Esophagus muscularis mucosa (tissue), 4 donors: ENCODE data around the gene NFRKB. TPM values are rescaled to one million over a fixed set of nuclear protein-coding genes. Genes with fewer than 3 reads are reported as not detected.

Experiments used
- DNase-seq: peaks from one replicate; pipeline ENCODE4 v3.0.0-alpha.2; 2017; ENCODE audit errors: extremely low spot score
- H3K27ac ChIP-seq, 4 donors: fragments of 200-600 bp; sonication (generic); replicated peaks in 1 of 4; 1 replicate in 3 of 4; 2 replicates in 1 of 4; pipeline ENCODE4 v1.5.1; 2016 to 2019; ENCODE audit warnings: mild to moderate bottlenecking in 1 of 4
- H3K27me3 ChIP-seq, 4 donors: fragments of 200-600 bp; sonication (generic); one replicate each; pipeline versions ENCODE4 v1.5.1 to v1.6.0; 2016 to 2019
- H3K36me3 ChIP-seq, 4 donors: fragments of 200-600 bp; sonication (generic); one replicate each; pipeline ENCODE4 v1.5.1; 2016 to 2019
- H3K4me1 ChIP-seq, 4 donors: fragments of 200-600 bp; sonication (generic); one replicate each; pipeline ENCODE4 v1.5.1; 2016 to 2019
- H3K4me3 ChIP-seq, 4 donors: fragments of 200-600 bp; sonication (generic); 1 replicate in 2 of 4; 2 replicates in 2 of 4; pipeline ENCODE4 v1.5.1; 2016 to 2019; ENCODE audit warnings: mild to moderate bottlenecking in 4 of 4, moderate library complexity in 1 of 4
- H3K9me3 ChIP-seq, 4 donors: fragments of 200-600 bp; sonication (generic); 1 replicate in 3 of 4; 2 replicates in 1 of 4; pipeline ENCODE4 v1.5.1; 2016 to 2019
- EP300 ChIP-seq: sonication (generic); formaldehyde crosslinking; IDR thresholded peaks from one replicate; pipeline ENCODE4 v1.6.1; 2017; ENCODE audit warnings: antibody characterized with exemption
- POLR2A ChIP-seq: fragments of 450-650 bp; IDR thresholded peaks from one replicate; pipeline ENCODE4 v1.6.1; 2017; ENCODE audit warnings: antibody characterized with exemption, moderate library complexity, mild to moderate bottlenecking, low read depth
- POLR2AphosphoS5 ChIP-seq, 2 donors: sonication (generic); formaldehyde crosslinking; IDR thresholded peaks; one replicate each; pipeline ENCODE4 v1.6.1; 2017; ENCODE audit warnings: antibody characterized with exemption in 2 of 2
- WGBS: methylation state at CpG from one replicate; pipeline ENCODE4 v1.1.5; 2018; 5-methylcytosine and 5-hydroxymethylcytosine counted together
- intact Hi-C: fragments of 100-400 bp; cut with DNase I; formaldehyde crosslinking; loops from one replicate; pipeline ENCODE4 v1.15.1; 2023
- total RNA-seq, 4 donors: library from RNA; depleted of rRNA; stranded (reverse); fragments of >200 nt; gene quantifications; one replicate each; pipeline versions ENCODE4 v1.1.0 to v1.2.1, GENCODE V29; 2016
- TF ChIP-seq, protein P1 (sequence below), 3 experiments: fragments of 200-600 bp in 2 of 3; fragments of 450-650 bp in 1 of 3; sonication (generic) in 2 of 3; IDR thresholded peaks; one replicate each; pipeline ENCODE4 v1.5.1; 2017 to 2019; ENCODE audit warnings: antibody characterized with exemption in 3 of 3, mild to moderate bottlenecking in 2 of 3, moderate library complexity in 1 of 3

The NFRKB gene
- total RNA-seq, 4 donors from 2014 or later: 15.0 to 33.5 (median 27.5) TPM

DNA sequence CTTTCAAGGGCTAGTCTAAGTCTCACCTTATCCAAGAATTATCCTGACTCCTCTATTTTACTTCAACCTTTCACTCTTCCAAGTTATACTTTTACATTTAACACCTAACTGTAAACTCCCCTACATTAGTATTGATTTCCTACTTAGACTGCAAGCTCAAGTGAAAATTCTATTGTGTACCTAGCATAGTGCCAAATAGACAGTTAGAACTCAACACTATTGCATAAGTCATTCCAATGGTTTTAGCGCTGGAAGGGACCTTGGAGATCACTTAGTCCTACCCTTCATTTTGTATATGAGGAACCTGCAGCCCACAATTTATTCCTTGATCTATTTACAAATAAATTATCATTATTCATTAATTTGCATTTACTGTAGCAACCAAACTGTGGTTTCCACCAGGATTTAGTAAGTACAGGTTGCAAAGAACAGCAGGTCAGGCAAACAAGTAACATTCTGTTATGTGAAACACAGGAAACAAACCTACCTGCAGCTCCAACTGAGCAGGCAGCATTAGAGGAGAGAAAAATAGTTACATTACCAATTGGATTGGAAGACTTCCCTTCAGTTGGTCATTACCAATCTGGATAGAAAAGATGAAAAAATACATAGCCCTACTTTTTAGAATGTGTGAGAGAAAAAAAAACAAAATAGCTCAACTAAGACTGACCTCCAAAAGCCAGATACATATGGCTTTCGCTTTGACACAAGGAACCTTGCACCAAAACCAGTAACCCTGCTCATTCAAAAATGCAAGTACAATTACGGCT, 33.7 kb upstream of the NFRKB start:
- H3K27me3 ChIP-seq: no peaks in the 10 kb centered on the region
- intact Hi-C loops: no loop called here
- peaks cover 9 to 35% (median 29%) of the 10 kb centered on the region in 4 donors for H3K36me3 ChIP-seq
- no peak overlapping the region for H3K27ac ChIP-seq
- H3K4me3 ChIP-seq: no peak overlapping the region
- no peak for DNase-seq
- TF ChIP-seq POLR2AphosphoS5 (IDR thresholded peaks at IDR 0.05) (no peak), POLR2A (no peak), EP300 (no peak)
- TF ChIP-seq, protein P1, sequence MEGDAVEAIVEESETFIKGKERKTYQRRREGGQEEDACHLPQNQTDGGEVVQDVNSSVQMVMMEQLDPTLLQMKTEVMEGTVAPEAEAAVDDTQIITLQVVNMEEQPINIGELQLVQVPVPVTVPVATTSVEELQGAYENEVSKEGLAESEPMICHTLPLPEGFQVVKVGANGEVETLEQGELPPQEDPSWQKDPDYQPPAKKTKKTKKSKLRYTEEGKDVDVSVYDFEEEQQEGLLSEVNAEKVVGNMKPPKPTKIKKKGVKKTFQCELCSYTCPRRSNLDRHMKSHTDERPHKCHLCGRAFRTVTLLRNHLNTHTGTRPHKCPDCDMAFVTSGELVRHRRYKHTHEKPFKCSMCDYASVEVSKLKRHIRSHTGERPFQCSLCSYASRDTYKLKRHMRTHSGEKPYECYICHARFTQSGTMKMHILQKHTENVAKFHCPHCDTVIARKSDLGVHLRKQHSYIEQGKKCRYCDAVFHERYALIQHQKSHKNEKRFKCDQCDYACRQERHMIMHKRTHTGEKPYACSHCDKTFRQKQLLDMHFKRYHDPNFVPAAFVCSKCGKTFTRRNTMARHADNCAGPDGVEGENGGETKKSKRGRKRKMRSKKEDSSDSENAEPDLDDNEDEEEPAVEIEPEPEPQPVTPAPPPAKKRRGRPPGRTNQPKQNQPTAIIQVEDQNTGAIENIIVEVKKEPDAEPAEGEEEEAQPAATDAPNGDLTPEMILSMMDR (IDR thresholded peaks at IDR 0.05): no peak
- 92% methylated on average over 3 of the region's 3 CpGs for WGBS
- no peaks in the 10 kb centered on the region for H3K9me3 ChIP-seq
- peaks cover 0 to 5% (median 0%) of the 10 kb centered on the region in 4 donors for H3K4me1 ChIP-seq

DNA sequence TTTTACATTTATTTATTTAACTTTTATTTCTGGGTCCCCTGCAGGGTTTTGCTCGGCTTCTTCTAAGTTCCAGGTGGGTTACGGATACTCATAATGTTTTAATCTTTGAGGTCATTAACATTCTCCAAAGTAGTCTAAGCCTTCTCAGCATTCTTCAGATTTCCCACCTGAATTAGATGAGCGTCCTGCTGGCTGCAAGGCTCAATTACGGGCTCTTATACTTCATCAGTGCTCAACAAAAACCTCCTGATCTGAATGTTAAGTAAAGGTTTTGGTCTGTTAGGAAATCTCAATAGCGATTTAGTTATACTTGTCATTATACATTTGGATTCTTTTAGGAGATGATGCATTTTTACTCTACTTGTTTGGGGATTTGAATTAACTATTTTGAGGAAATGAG, 27.3 kb upstream of the NFRKB start:
- intact Hi-C loops: loop anchor here (1.0 to 5.0 kb wide), 3 partner anchors 80 to 210 kb away; partner anchors contain the start of gene PRDM10
- H3K27me3 ChIP-seq: no peaks in the 10 kb centered on the region
- DNase-seq: no peak
- H3K4me1 ChIP-seq: no peaks in the 10 kb centered on the region
- H3K27ac ChIP-seq: no peak overlapping the region
- 92% methylated on average over 5 of the region's 5 CpGs for WGBS
- H3K9me3 ChIP-seq: no peaks in the 10 kb centered on the region
- no peak for TF ChIP-seq POLR2A
- TF ChIP-seq, protein P1 (IDR thresholded peaks at IDR 0.05): no peak
- no peak for TF ChIP-seq POLR2AphosphoS5 (IDR thresholded peaks at IDR 0.05)
- no peak for TF ChIP-seq EP300
- peaks cover 0 to 37% (median 20%) of the 10 kb centered on the region in 4 donors for H3K36me3 ChIP-seq
- H3K4me3 ChIP-seq: no peak overlapping the region

DNA sequence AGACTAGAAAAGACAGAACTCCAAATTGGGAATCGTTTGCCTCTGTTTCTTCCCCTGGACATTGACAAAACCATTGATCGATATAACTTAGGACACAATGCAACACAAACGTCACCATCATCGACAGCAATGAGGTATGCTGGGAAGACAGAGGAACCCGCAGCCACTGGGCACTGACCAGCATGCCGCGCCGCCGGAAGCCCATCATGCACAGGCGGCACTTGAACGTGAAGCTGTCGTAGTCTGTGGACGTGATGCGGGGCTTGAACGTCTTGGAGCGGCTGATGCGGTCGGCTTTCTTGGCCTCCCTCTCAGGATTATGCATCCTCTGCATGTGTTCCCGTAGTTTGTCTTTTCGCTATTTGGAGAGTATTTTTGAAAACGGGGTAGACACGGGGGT, 23.0 kb upstream of the NFRKB start:
- no peak overlapping the region for H3K27ac ChIP-seq
- no peaks in the 10 kb centered on the region for H3K27me3 ChIP-seq
- no peak for DNase-seq
- no peak overlapping the region for H3K4me3 ChIP-seq
- intact Hi-C loops: no loop called here
- no peaks in the 10 kb centered on the region for H3K9me3 ChIP-seq
- H3K4me1 ChIP-seq: no peaks in the 10 kb centered on the region
- TF ChIP-seq, protein P1 (IDR thresholded peaks at IDR 0.05): no peak
- TF ChIP-seq POLR2A: no peak
- TF ChIP-seq POLR2AphosphoS5 (IDR thresholded peaks at IDR 0.05): no peak
- no peak for TF ChIP-seq EP300
- 95% methylated on average over 22 of the region's 22 CpGs for WGBS
- peaks cover 18 to 66% (median 54%) of the 10 kb centered on the region in 4 donors for H3K36me3 ChIP-seq

DNA sequence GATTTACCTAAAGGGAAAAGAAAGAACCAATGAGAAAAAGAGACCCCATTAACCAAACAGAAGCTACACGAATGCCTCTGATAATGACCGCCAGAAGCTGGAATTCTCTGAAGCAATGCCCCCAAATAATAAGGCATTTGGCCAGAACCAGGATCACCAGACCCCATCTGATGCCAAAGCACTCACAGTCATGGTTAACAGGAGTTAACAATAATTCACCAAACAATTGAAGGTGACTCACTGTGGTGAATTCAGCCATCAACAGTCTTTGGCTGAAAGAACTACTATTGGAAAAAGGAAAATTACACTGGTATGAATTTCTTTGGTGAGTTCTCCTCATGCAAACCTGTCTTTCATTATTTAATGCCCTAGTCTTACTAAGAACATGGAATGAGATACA, 21.9 kb upstream of the NFRKB start:
- intact Hi-C loops: no loop called here
- peaks cover 18 to 72% (median 50%) of the 10 kb centered on the region in 4 donors for H3K36me3 ChIP-seq
- no peaks in the 10 kb centered on the region for H3K9me3 ChIP-seq
- TF ChIP-seq POLR2A (no peak), EP300 (no peak), POLR2AphosphoS5 (IDR thresholded peaks at IDR 0.05) (no peak)
- TF ChIP-seq, protein P1 (IDR thresholded peaks at IDR 0.05): no peak
- DNase-seq: no peak
- no peak overlapping the region for H3K27ac ChIP-seq
- WGBS: 88% methylated on average over 2 of the region's 2 CpGs
- H3K4me1 ChIP-seq: no peaks in the 10 kb centered on the region
- H3K27me3 ChIP-seq: no peaks in the 10 kb centered on the region
- H3K4me3 ChIP-seq: no peak overlapping the region
